ENCODE data around the gene TLE4.

TLE4 gene

GRCh38 chr9:79768194-79768593 is 196.4 kb downstream of the TLE4 start:
- H3K9me3 ChIP-seq (replicated peaks; ENCODE audit: insufficient read depth, low read length), result no peaks in the 10 kb centered on the region
- H3K27ac ChIP-seq (ENCODE audit: low read length), result no peak overlapping the region

GRCh38 chr9:79769476-79770275 is 197.9 kb downstream of the TLE4 start:
- Histone ChIP-seq H4K20me1 (ENCODE audit: insufficient read depth, low read length) (no peaks in the 10 kb centered on the region), H3K4me2 (ENCODE audit: low read depth, low read length) (no peak overlapping the region), H3K27me3 (replicated peaks; ENCODE audit: insufficient read depth, low read length) (no peaks in the 10 kb centered on the region), H3F3A (ENCODE audit: insufficient read depth, low read length) (no peaks in the 10 kb centered on the region), H3K79me2 (ENCODE audit: low read length) (no peaks in the 10 kb centered on the region), H3K4me1 (ENCODE audit: low read length) (no peaks in the 10 kb centered on the region), H3K4me3 (ENCODE audit: low read length) (no peak overlapping the region), H3K27ac (ENCODE audit: low read length) (no peak overlapping the region), H3K9me2 (replicated peaks; ENCODE audit: insufficient read depth, low read length) (no peaks in the 10 kb centered on the region), H2AFZ (ENCODE audit: low read length) (no peak overlapping the region), H3K36me3 (replicated peaks; ENCODE audit: insufficient read depth, low read length) (no peaks in the 10 kb centered on the region), H3K9ac (ENCODE audit: low read length) (no peak overlapping the region), H3K9me3 (replicated peaks; ENCODE audit: insufficient read depth, low read length) (no peaks in the 10 kb centered on the region)
- TF ChIP-seq CTCF (IDR thresholded peaks at IDR 0.05; ENCODE audit: low read length) (no peak), EZH2phosphoT487 (IDR thresholded peaks at IDR 0.05; ENCODE audit: low read length) (no peak), EZH2 (optimal IDR thresholded peaks at IDR 0.05; ENCODE audit: low read depth, low read length) (no peak)
- DNase-seq, result no peak

More at GRCh38 chr9:79768194-79768593, 196.4 kb downstream of the TLE4 start:
- H3K4me1 ChIP-seq (ENCODE audit: low read length), result no peaks in the 10 kb centered on the region
- H4K20me1 ChIP-seq (ENCODE audit: insufficient read depth, low read length), result no peaks in the 10 kb centered on the region
- H3K79me2 ChIP-seq (ENCODE audit: low read length), result no peaks in the 10 kb centered on the region
- no peak for DNase-seq
- H3K27me3 ChIP-seq (replicated peaks; ENCODE audit: insufficient read depth, low read length), result no peaks in the 10 kb centered on the region
- no peak overlapping the region for H3K9ac ChIP-seq (ENCODE audit: low read length)
- no peaks in the 10 kb centered on the region for H3F3A ChIP-seq (ENCODE audit: insufficient read depth, low read length)
- no peak overlapping the region for H3K4me3 ChIP-seq (ENCODE audit: low read length)
- H2AFZ ChIP-seq (ENCODE audit: low read length), result no peak overlapping the region
- H3K4me2 ChIP-seq (ENCODE audit: low read depth, low read length), result no peak overlapping the region
- H3K36me3 ChIP-seq (replicated peaks; ENCODE audit: insufficient read depth, low read length), result no peaks in the 10 kb centered on the region
- H3K9me2 ChIP-seq (replicated peaks; ENCODE audit: insufficient read depth, low read length), result no peaks in the 10 kb centered on the region
- TF ChIP-seq CTCF (IDR thresholded peaks at IDR 0.05; ENCODE audit: low read length) (no peak), EZH2 (optimal IDR thresholded peaks at IDR 0.05; ENCODE audit: low read depth, low read length) (no peak), EZH2phosphoT487 (IDR thresholded peaks at IDR 0.05; ENCODE audit: low read length) (no peak)

- Histone ChIP-seq H3K4me2 (ENCODE audit: low read depth, low read length) (no peak overlapping the region), H3K4me1 (ENCODE audit: low read length) (no peaks in the 10 kb centered on the region), H4K20me1 (ENCODE audit: insufficient read depth, low read length) (no peaks in the 10 kb centered on the region), H3K9me3 (replicated peaks; ENCODE audit: insufficient read depth, low read length) (no peaks in the 10 kb centered on the region; the same call in 1 of the 2 replicates), H3K27me3 (replicated peaks; ENCODE audit: insufficient read depth, low read length) (no peaks in the 10 kb centered on the region), H3F3A (ENCODE audit: insufficient read depth, low read length) (no peaks in the 10 kb centered on the region), H3K9me2 (replicated peaks; ENCODE audit: insufficient read depth, low read length) (no peaks in the 10 kb centered on the region), H2AFZ (ENCODE audit: low read length) (no peak overlapping the region), H3K79me2 (ENCODE audit: low read length) (no peaks in the 10 kb centered on the region), H3K27ac (ENCODE audit: low read length) (no peak overlapping the region), H3K36me3 (replicated peaks; ENCODE audit: insufficient read depth, low read length) (no peaks in the 10 kb centered on the region), H3K9ac (ENCODE audit: low read length) (no peak overlapping the region), H3K4me3 (ENCODE audit: low read length) (no peak overlapping the region)
- no peak for TF ChIP-seq CTCF (IDR thresholded peaks at IDR 0.05; ENCODE audit: low read length)
- no peak for TF ChIP-seq EZH2 (optimal IDR thresholded peaks at IDR 0.05; ENCODE audit: low read depth, low read length)
- no peak for DNase-seq
Observed at GRCh38 chr9:79774356-79774755, 202.6 kb downstream of the TLE4 start.
